ENCODE data around the gene LRRC38. TPM values are rescaled to one million over a fixed set of nuclear protein-coding genes. Genes with fewer than 3 reads are reported as not detected.
"Not testable (repeated sequence)": the region's sequence is repeated elsewhere in the genome, so short reads cannot be mapped to it uniquely, and the experiment has no call there.

The LRRC38 gene
- total RNA-seq, 1 donor from 2014 or later = not detected

- Mint-ChIP-seq H3K9me3 (no peaks in the 10 kb centered on the region), H3K36me3 (ENCODE audit: low read depth) (no peaks in the 10 kb centered on the region), H3K27me3 (ENCODE audit: low read depth) (peaks cover 18% of the 10 kb centered on the region), H3K27ac (ENCODE audit: unreplicated experiment) (no peak overlapping the region), H3K4me1 (no peaks in the 10 kb centered on the region), H3K4me3 (no peak overlapping the region)
- no peak for TF ChIP-seq CTCF (conservative IDR thresholded peaks at IDR 0.05)
- DNase-seq (ENCODE audit: low read depth, low spot score) = no peak
Measured at GRCh38 chr1:13451399-13451965, 62.3 kb downstream of the LRRC38 start.

- no peak for DNase-seq (ENCODE audit: low read depth, low spot score)
- Mint-ChIP-seq H3K27me3 (ENCODE audit: low read depth) (peaks cover 10% of the 10 kb centered on the region), H3K4me1 (no peaks in the 10 kb centered on the region), H3K4me3 (no peak overlapping the region), H3K36me3 (ENCODE audit: low read depth) (no peaks in the 10 kb centered on the region), H3K27ac (ENCODE audit: unreplicated experiment) (no peak overlapping the region), H3K9me3 (no peaks in the 10 kb centered on the region)
- no peak for TF ChIP-seq CTCF (conservative IDR thresholded peaks at IDR 0.05)
Measured at GRCh38 chr1:13450204-13450603, 63.6 kb downstream of the LRRC38 start.

- Mint-ChIP-seq H3K27ac (ENCODE audit: unreplicated experiment) (no peak overlapping the region), H3K4me3 (no peak overlapping the region), H3K9me3 (no peaks in the 10 kb centered on the region), H3K36me3 (ENCODE audit: low read depth) (no peaks in the 10 kb centered on the region), H3K27me3 (ENCODE audit: low read depth) (peaks cover 3% of the 10 kb centered on the region), H3K4me1 (peaks cover 5% of the 10 kb centered on the region)
- no peak for TF ChIP-seq CTCF (conservative IDR thresholded peaks at IDR 0.05)
- no peak for DNase-seq (ENCODE audit: low read depth, low spot score)
Measured at GRCh38 chr1:13443335-13443979, 70.3 kb downstream of the LRRC38 start.

GRCh38 chr1:13439104-13439783, 74.6 kb downstream of the LRRC38 start:
- not testable (repeated sequence) for DNase-seq (ENCODE audit: low read depth, low spot score); H3K27ac Mint-ChIP-seq (ENCODE audit: unreplicated experiment); H3K9me3 Mint-ChIP-seq; H3K4me1 Mint-ChIP-seq; H3K4me3 Mint-ChIP-seq; H3K36me3 Mint-ChIP-seq (ENCODE audit: low read depth)
- H3K27me3 Mint-ChIP-seq (ENCODE audit: low read depth) = peaks cover 13% of the 10 kb centered on the region

GRCh38 chr1:13435458-13435857, 78.3 kb downstream of the LRRC38 start:
- TF ChIP-seq CTCF (conservative IDR thresholded peaks at IDR 0.05) = no peak
- peaks cover 3% of the 10 kb centered on the region for H3K9me3 Mint-ChIP-seq
- no peaks in the 10 kb centered on the region for H3K4me1 Mint-ChIP-seq
- peaks cover 13% of the 10 kb centered on the region for H3K27me3 Mint-ChIP-seq (ENCODE audit: low read depth)
- no peak for DNase-seq (ENCODE audit: low read depth, low spot score)
- H3K36me3 Mint-ChIP-seq (ENCODE audit: low read depth) = no peaks in the 10 kb centered on the region
- no peak overlapping the region for H3K27ac Mint-ChIP-seq (ENCODE audit: unreplicated experiment)
- H3K4me3 Mint-ChIP-seq = no peak overlapping the region

- H3K4me1 Mint-ChIP-seq; DNase-seq (ENCODE audit: low read depth, low spot score); H3K9me3 Mint-ChIP-seq; H3K4me3 Mint-ChIP-seq; H3K36me3 Mint-ChIP-seq (ENCODE audit: low read depth); H3K27ac Mint-ChIP-seq (ENCODE audit: unreplicated experiment): not testable (repeated sequence)
- H3K27me3 Mint-ChIP-seq (ENCODE audit: low read depth) = peaks cover 13% of the 10 kb centered on the region
Measured at GRCh38 chr1:13433694-13434358, 80.0 kb downstream of the LRRC38 start.
